NOMO-1 treated with dmso at 0.1 percent for 144 hours (cell line): Measurements from ENCODE around the gene PCSK6.
"Not testable (repeated sequence)": the region's sequence is repeated elsewhere in the genome, so short reads cannot be mapped to it uniquely, and the experiment has no call there.

Experiments used
- DNase-seq: peaks from one replicate; lab custom pipeline; 2025; ENCODE audit not compliant: unreplicated experiment; lab: John Stamatoyannopoulos, UW

PCSK6 gene

GRCh38 chr15:101361418-101361817 lies 128.1 kb downstream of the PCSK6 start:
- no peak for DNase-seq

GRCh38 chr15:101359365-101359947 lies 130.1 kb downstream of the PCSK6 start:
- DNase-seq: no peak

- DNase-seq: no peak
These were observed 130.6 kb downstream of the PCSK6 start for GRCh38 chr15:101358895-101359294.

GRCh38 chr15:101357885-101358284 lies 131.6 kb downstream of the PCSK6 start:
- DNase-seq: no peak

- no peak for DNase-seq
These were observed 132.2 kb downstream of the PCSK6 start for GRCh38 chr15:101357333-101357732.

GRCh38 chr15:101356512-101357172 lies 132.9 kb downstream of the PCSK6 start:
- DNase-seq: not testable (repeated sequence)

GRCh38 chr15:101355678-101356464 lies 133.6 kb downstream of the PCSK6 start:
- no peak for DNase-seq

GRCh38 chr15:101354891-101355623 lies 134.4 kb downstream of the PCSK6 start:
- DNase-seq: no peak

GRCh38 chr15:101353240-101353639 lies 136.3 kb downstream of the PCSK6 start:
- no peak for DNase-seq

- no peak for DNase-seq
These were observed 137.8 kb downstream of the PCSK6 start for GRCh38 chr15:101351736-101352135.

GRCh38 chr15:101349047-101349951 lies 140.2 kb downstream of the PCSK6 start:
- no peak for DNase-seq

GRCh38 chr15:101348643-101349042 lies 140.9 kb downstream of the PCSK6 start:
- DNase-seq: no peak

GRCh38 chr15:101348015-101348414 lies 141.5 kb downstream of the PCSK6 start:
- DNase-seq: no peak

- DNase-seq: no peak
These were observed 142.1 kb downstream of the PCSK6 start for GRCh38 chr15:101347454-101347853.

- DNase-seq: no peak
These were observed 142.6 kb downstream of the PCSK6 start for GRCh38 chr15:101346928-101347327.

- peak; percentile 4 for DNase-seq
These were observed 147.5 kb downstream of the PCSK6 start for GRCh38 chr15:101342056-101342455.

- no peak for DNase-seq
These were observed 150.9 kb downstream of the PCSK6 start for GRCh38 chr15:101338502-101339057.

- no peak for DNase-seq
These were observed 151.5 kb downstream of the PCSK6 start for GRCh38 chr15:101337976-101338375.

GRCh38 chr15:101333907-101334789 lies 155.4 kb downstream of the PCSK6 start:
- peak; percentile 1 for DNase-seq
